Measurements from ENCODE around the gene SELPLG.

- TF ChIP-seq CTBP1 (IDR thresholded peaks at IDR 0.05; ENCODE audit: borderline replicate concordance) (no peak), BHLHE40 (IDR thresholded peaks at IDR 0.05; ENCODE audit: borderline replicate concordance) (no peak), SP1 (IDR thresholded peaks at IDR 0.05) (no peak), SUZ12 (IDR thresholded peaks at IDR 0.05) (no peak), NFRKB (IDR thresholded peaks at IDR 0.05) (no peak), ZNF384 (IDR thresholded peaks at IDR 0.05) (no peak), L3MBTL2 (conservative IDR thresholded peaks at IDR 0.05) (no peak), ELF4 (IDR thresholded peaks at IDR 0.05) (no peak), FOXM1 (IDR thresholded peaks at IDR 0.05; ENCODE audit: borderline replicate concordance) (no peak), FOXA1 (IDR thresholded peaks at IDR 0.05) (no peak), ARNT (IDR thresholded peaks at IDR 0.05) (no peak)
Observed at GRCh38 chr12:108619369-108620160, 14.1 kb downstream of the SELPLG start.

Measured in HEK293T (cell line).